DOHH2 (cell line): ENCODE results near the gene SLC6A6.

Experiments
- H3F3A ChIP-seq: fragments of 200-600 bp; sonication (generic), shearing (Covaris generic); 2 replicates; pipeline ENCODE4 v1.6.0; 2016; ENCODE audit warnings: antibody characterized with exemption, mild to moderate bottlenecking; ENCODE audit not compliant: control insufficient read depth, insufficient read depth
- H3K27ac ChIP-seq: fragments of 200-600 bp; sonication (generic); 2 replicates; pipeline ENCODE4 v1.5.1; 2014; ENCODE audit warnings: low read depth, mild to moderate bottlenecking, low read length, moderate library complexity
- H3K27me3 ChIP-seq: fragments of 200-600 bp; sonication (generic); 2 replicates; pipeline ENCODE4 v1.6.1; 2014; ENCODE audit warnings: mild to moderate bottlenecking, low read length, mixed read lengths; ENCODE audit not compliant: control insufficient read depth
- H3K36me3 ChIP-seq: fragments of 200-600 bp; sonication (generic); 2 replicates; pipeline ENCODE4 v1.6.1; 2014; ENCODE audit warnings: mild to moderate bottlenecking, low read length, moderate library complexity, mixed read lengths; ENCODE audit not compliant: control insufficient read depth
- H3K4me1 ChIP-seq: fragments of 200-600 bp; sonication (generic); 2 replicates; pipeline ENCODE4 v1.6.1; 2014; ENCODE audit warnings: mild to moderate bottlenecking, low read length, mixed read lengths; ENCODE audit not compliant: control insufficient read depth
- H3K4me2 ChIP-seq: fragments of 200-600 bp; sonication (generic); 2 replicates; pipeline ENCODE4 v1.6.0; 2014; ENCODE audit warnings: mild to moderate bottlenecking, low read length, moderate library complexity
- H3K4me3 ChIP-seq: fragments of 200-600 bp; sonication (generic); 2 replicates; pipeline ENCODE4 v1.5.1; 2014; ENCODE audit warnings: mild to moderate bottlenecking, low read length, mixed read lengths
- H3K79me2 ChIP-seq: fragments of 200-600 bp; sonication (generic); 2 replicates; pipeline ENCODE4 v1.6.1; 2014; ENCODE audit warnings: mild to moderate bottlenecking, low read length, mixed read lengths; ENCODE audit not compliant: control insufficient read depth
- H3K9me2 ChIP-seq: fragments of 200-600 bp; sonication (generic); replicated peaks from 2 replicates; pipeline ENCODE4 v1.6.1; 2014; ENCODE audit warnings: mild to moderate bottlenecking, low read length, mixed read lengths; ENCODE audit not compliant: control insufficient read depth
- H3K9me3 ChIP-seq: fragments of 200-600 bp; sonication (generic); 2 replicates; pipeline ENCODE4 v1.6.1; 2014; ENCODE audit warnings: antibody characterized with exemption, low read length, mixed read lengths; ENCODE audit not compliant: control insufficient read depth, insufficient read depth
- H4K20me1 ChIP-seq: fragments of 200-600 bp; sonication (generic); 2 replicates; pipeline ENCODE4 v1.6.0; 2014; ENCODE audit warnings: low read depth, mild to moderate bottlenecking, antibody characterized with exemption, low read length, moderate library complexity; ENCODE audit not compliant: control insufficient read depth, insufficient read depth
- CTCF ChIP-seq: fragments of 200-600 bp; sonication (generic); IDR thresholded peaks from one replicate; pipeline ENCODE4 v1.5.1; 2014; ENCODE audit warnings: antibody characterized with exemption, mild to moderate bottlenecking, low read depth, low read length; ENCODE audit not compliant: poor library complexity, severe bottlenecking
- EZH2phosphoT487 ChIP-seq: fragments of 200-600 bp; sonication (generic); IDR thresholded peaks from 2 replicates; pipeline ENCODE4 v1.6.1; 2017; ENCODE audit warnings: borderline replicate concordance, mild to moderate bottlenecking, antibody characterized with exemption, low read length, moderate library complexity, mixed read lengths

SLC6A6 gene

GRCh38 chr3:14459787-14460186, 57.4 kb downstream of the SLC6A6 start:
- Histone ChIP-seq H4K20me1 (no peaks in the 10 kb centered on the region), H3K4me3 (no peak overlapping the region), H3K4me2 (no peak overlapping the region), H3K9me3 (no peaks in the 10 kb centered on the region), H3K79me2 (no peaks in the 10 kb centered on the region), H3K27ac (no peak overlapping the region), H3K9me2 (no peaks in the 10 kb centered on the region), H3K4me1 (no peaks in the 10 kb centered on the region), H3K27me3 (no peaks in the 10 kb centered on the region), H3F3A (no peaks in the 10 kb centered on the region), H3K36me3 (peaks cover 94% of the 10 kb centered on the region)
- no peak for TF ChIP-seq EZH2phosphoT487
- TF ChIP-seq CTCF = no peak

GRCh38 chr3:14460342-14461005, 58.1 kb downstream of the SLC6A6 start:
- H3K79me2 ChIP-seq = no peaks in the 10 kb centered on the region
- no peaks in the 10 kb centered on the region for H3K9me3 ChIP-seq
- TF ChIP-seq CTCF (no peak), EZH2phosphoT487 (no peak)
- H4K20me1 ChIP-seq = no peaks in the 10 kb centered on the region
- no peak overlapping the region for H3K27ac ChIP-seq
- H3K4me3 ChIP-seq = no peak overlapping the region
- no peaks in the 10 kb centered on the region for H3F3A ChIP-seq
- H3K4me2 ChIP-seq = no peak overlapping the region
- H3K36me3 ChIP-seq = peaks cover 95% of the 10 kb centered on the region
- H3K27me3 ChIP-seq = no peaks in the 10 kb centered on the region
- H3K4me1 ChIP-seq = no peaks in the 10 kb centered on the region
- no peaks in the 10 kb centered on the region for H3K9me2 ChIP-seq

- H3K9me3 ChIP-seq = no peaks in the 10 kb centered on the region
- H3K79me2 ChIP-seq = no peaks in the 10 kb centered on the region
- no peaks in the 10 kb centered on the region for H3K4me1 ChIP-seq
- H3K4me3 ChIP-seq = no peak overlapping the region
- H4K20me1 ChIP-seq = no peaks in the 10 kb centered on the region
- H3K9me2 ChIP-seq = no peaks in the 10 kb centered on the region
- no peaks in the 10 kb centered on the region for H3K27me3 ChIP-seq
- H3K4me2 ChIP-seq = no peak overlapping the region
- no peaks in the 10 kb centered on the region for H3F3A ChIP-seq
- peaks cover 90% of the 10 kb centered on the region for H3K36me3 ChIP-seq
- H3K27ac ChIP-seq = no peak overlapping the region
- TF ChIP-seq CTCF (no peak), EZH2phosphoT487 (no peak)
Observed at GRCh38 chr3:14461006-14461747, 58.8 kb downstream of the SLC6A6 start.
